ENCODE results near the gene FBXO30.

Gene FBXO30

GRCh38 chr6:145758113-145758512, 56.5 kb downstream of the FBXO30 start:
- no peak for DNase-seq (ENCODE audit: extremely low spot score, insufficient read length, low read depth)
- FAIRE-seq = no peak

GRCh38 chr6:145756170-145756662, 58.4 kb downstream of the FBXO30 start:
- FAIRE-seq = no peak
- no peak for DNase-seq (ENCODE audit: extremely low spot score, insufficient read length, low read depth)

DNA sequence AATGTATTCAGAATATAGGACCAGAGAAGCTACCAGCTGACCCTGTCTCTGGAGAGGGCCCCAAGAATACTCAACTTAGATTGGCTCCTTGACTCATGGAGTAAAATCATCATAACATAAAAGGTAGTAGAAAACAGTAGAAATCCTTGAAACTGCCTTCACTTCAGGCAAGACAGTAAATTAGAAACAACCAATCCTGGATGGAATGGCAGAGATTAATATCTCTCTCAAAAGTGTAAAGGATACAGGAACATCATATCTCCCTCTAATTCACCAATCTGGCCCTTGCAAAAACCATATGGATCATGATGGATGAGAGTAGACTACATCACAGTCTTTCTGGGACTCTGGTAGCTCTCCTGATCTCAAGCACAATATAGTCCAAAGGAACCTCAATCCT, 58.9 kb downstream of the FBXO30 start:
- FAIRE-seq (no peak), DNase-seq (ENCODE audit: extremely low spot score, insufficient read length, low read depth) (no peak)

DNA sequence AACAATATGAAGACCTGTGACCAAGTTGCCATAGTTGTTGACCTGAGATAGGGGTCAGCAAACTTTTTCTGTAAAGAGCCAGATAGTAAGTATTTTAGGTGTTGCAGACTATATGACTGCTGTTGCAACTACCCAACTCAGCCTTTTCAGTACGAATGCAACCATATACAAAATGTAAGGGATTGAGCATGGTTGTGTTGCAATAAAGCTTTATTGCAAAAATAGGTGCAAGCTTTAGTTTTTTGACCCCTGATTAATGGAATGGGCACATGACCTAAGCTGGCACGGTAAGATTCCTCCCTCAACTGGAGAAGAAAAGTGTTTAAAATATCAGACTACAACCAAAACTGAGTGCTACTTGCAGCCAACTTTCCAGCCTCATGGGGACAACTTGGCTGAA, 62.0 kb downstream of the FBXO30 start:
- FAIRE-seq (no peak), DNase-seq (ENCODE audit: extremely low spot score, insufficient read length, low read depth) (no peak)

DNA sequence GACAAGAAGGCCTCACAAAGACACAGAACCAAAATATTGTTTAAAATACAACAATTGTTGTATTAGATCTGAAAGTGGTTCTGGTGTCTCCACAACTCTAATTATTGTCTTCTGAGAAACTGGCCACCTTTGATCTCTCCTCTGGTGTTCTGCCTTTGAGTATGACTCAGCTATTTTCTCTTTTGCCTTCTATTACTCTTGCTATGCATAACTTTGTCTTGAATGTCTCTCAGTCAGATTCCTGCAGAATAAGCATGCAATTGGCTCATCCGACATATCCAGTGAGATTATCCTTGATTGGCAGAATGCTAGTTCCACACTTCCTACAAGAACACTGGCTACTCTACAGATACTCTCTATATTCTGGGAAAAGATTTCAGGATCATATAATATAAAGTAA, 65.0 kb downstream of the FBXO30 start:
- DNase-seq (ENCODE audit: extremely low spot score, insufficient read length, low read depth) (no peak), FAIRE-seq (no peak)

GRCh38 chr6:145745861-145746260, 68.7 kb downstream of the FBXO30 start:
- FAIRE-seq (no peak), DNase-seq (ENCODE audit: extremely low spot score, insufficient read length, low read depth) (no peak)

DNA sequence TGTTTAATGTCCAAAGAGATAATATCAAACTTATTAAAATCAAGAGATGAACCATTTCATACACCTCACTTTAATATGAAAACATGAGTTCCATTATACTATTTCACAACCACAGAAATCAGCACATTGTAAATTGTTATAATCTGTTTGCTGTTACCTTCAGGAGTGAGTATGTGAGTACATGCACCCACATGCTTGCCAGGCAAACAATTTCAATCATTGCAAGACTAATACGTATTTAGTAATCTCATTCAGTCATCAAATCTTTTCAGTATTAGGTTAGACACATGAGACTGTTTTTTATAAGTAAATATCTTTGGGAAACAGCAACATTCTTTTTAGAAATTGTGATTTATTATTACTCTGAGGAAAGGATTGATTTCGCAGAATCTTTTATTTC, 70.0 kb downstream of the FBXO30 start:
- FAIRE-seq = no peak
- DNase-seq (ENCODE audit: extremely low spot score, insufficient read length, low read depth) = no peak
